Endothelial cell of umbilical vein (primary cell): ENCODE data around the gene MRPL4. TPM values are rescaled to one million over a fixed set of nuclear protein-coding genes. Genes with fewer than 3 reads are reported as not detected.

Experiments
- BruUV-seq: library from RNA; stranded (reverse); fragments of 400-500 nt; replicated peaks from 2 replicates; lab custom pipeline; 2021; lab: Mats Ljungman, UMichigan
- CTCF ChIA-PET: fragments of 300-600, 350-600 bp; sonication (Branson Sonifier 250); formaldehyde crosslinking; loops from one replicate; lab custom pipeline; 2021; ENCODE audit warnings: antibody characterized with exemption, inconsistent platforms; lab: Charles Lee
- POLR2A ChIA-PET: fragments of 300-600, 350-600 bp; sonication (Branson Sonifier 250); formaldehyde crosslinking; loops from one replicate; lab custom pipeline; 2021; ENCODE audit warnings: antibody characterized with exemption, inconsistent platforms; lab: Charles Lee
- DNase-seq: peaks from one replicate; pipeline ENCODE4 v3.0.0-alpha.2; 2011; ENCODE audit warnings: low read depth, low spot score
- FAIRE-seq: peaks from 2 replicates; lab custom pipeline; 2011; peaks lifted over from hg19 to GRCh38; lab: Jason Lieb, UNC
- H2AFZ ChIP-seq: 2 replicates; pipeline ENCODE4 v1.6.0; 2012; ENCODE audit warnings: low read depth, low read length, control low read depth, inconsistent platforms
- H3K27ac ChIP-seq: 2 replicates; pipeline ENCODE4 v1.5.1; 2011; ENCODE audit warnings: low read depth, mild to moderate bottlenecking, control low read depth, low read length, moderate library complexity; ENCODE audit not compliant: insufficient read depth
- H3K27me3 ChIP-seq, 2 experiments: 2 replicates each; pipeline versions ENCODE4 v1.6.0 to v1.6.1; 2011; ENCODE audit warnings: low read length in 2 of 2, mixed read lengths in 1 of 2; ENCODE audit not compliant: control insufficient read depth in 2 of 2, insufficient read depth in 2 of 2
- H3K36me3 ChIP-seq, 2 experiments: 2 replicates in 1 of 2; 3 replicates in 1 of 2; pipeline ENCODE4 v1.5.1; 2011; ENCODE audit warnings: low read length in 2 of 2, mild to moderate bottlenecking in 1 of 2, moderate library complexity in 1 of 2; ENCODE audit not compliant: control insufficient read depth in 2 of 2, insufficient read depth in 2 of 2; ENCODE audit errors: extremely low read depth in 1 of 2
- H3K4me1 ChIP-seq: 3 replicates; pipeline ENCODE4 v1.5.1; 2011; ENCODE audit warnings: mild to moderate bottlenecking, low read length; ENCODE audit not compliant: control insufficient read depth, insufficient read depth; ENCODE audit errors: extremely low read depth
- H3K4me2 ChIP-seq: 2 replicates; pipeline ENCODE4 v1.6.1; 2011; ENCODE audit warnings: low read length, control low read depth, mixed read lengths; ENCODE audit not compliant: insufficient read depth
- H3K4me3 ChIP-seq, 3 experiments: fragments of 200-600 bp in 1 of 3; sonication (generic), shearing (Covaris generic) in 1 of 3; replicated peaks in 1 of 3; 2 replicates each; pipeline ENCODE4 v1.5.1; 2011 to 2016; ENCODE audit warnings: control low read depth in 3 of 3, low read length in 3 of 3, mild to moderate bottlenecking in 2 of 3, inconsistent platforms in 1 of 3, low read depth in 1 of 3, moderate library complexity in 1 of 3; ENCODE audit not compliant: insufficient read depth in 1 of 3
- H3K79me2 ChIP-seq: 2 replicates; pipeline ENCODE4 v1.6.0; 2012; ENCODE audit warnings: low read length, inconsistent platforms; ENCODE audit not compliant: control insufficient read depth, insufficient read depth
- H3K9ac ChIP-seq: replicated peaks from 2 replicates; pipeline ENCODE3; 2011; ENCODE audit warnings: low read length, control low read depth; ENCODE audit not compliant: insufficient read depth; ENCODE audit errors: extremely low read depth
- H3K9me1 ChIP-seq: replicated peaks from 3 replicates; pipeline ENCODE4 v1.6.0; 2011; ENCODE audit warnings: mild to moderate bottlenecking, low read length; ENCODE audit not compliant: control insufficient read depth, insufficient read depth; ENCODE audit errors: extremely low read depth
- H3K9me3 ChIP-seq: replicated peaks from 2 replicates; pipeline ENCODE4 v1.5.1; 2012; ENCODE audit warnings: low read length, inconsistent platforms; ENCODE audit not compliant: control insufficient read depth, insufficient read depth
- H4K20me1 ChIP-seq: replicated peaks from 2 replicates; pipeline ENCODE3; 2011; ENCODE audit warnings: mild to moderate bottlenecking, low read length; ENCODE audit not compliant: control insufficient read depth, insufficient read depth; ENCODE audit errors: extremely low read depth
- CTCF ChIP-seq, 2 donors: IDR thresholded peaks; 1 replicate in 1 of 2; 2 replicates in 1 of 2; pipeline ENCODE4 v1.5.1; 2011; ENCODE audit warnings: low read length in 2 of 2, mild to moderate bottlenecking in 2 of 2, moderate library complexity in 2 of 2, control low read depth in 1 of 2, inconsistent platforms in 1 of 2, low read depth in 1 of 2; ENCODE audit not compliant: insufficient read depth in 1 of 2; ENCODE audit errors: extremely low read depth in 1 of 2
- EZH2 ChIP-seq: IDR thresholded peaks from 2 replicates; pipeline ENCODE4 v1.6.1; 2012; ENCODE audit warnings: borderline replicate concordance, low read depth, mild to moderate bottlenecking, moderate library complexity, low read length, inconsistent platforms; ENCODE audit not compliant: severe bottlenecking
- FOS ChIP-seq: IDR thresholded peaks from 2 replicates; pipeline ENCODE4 v1.6.1; 2011; ENCODE audit warnings: mild to moderate bottlenecking, low read length, moderate library complexity, borderline replicate concordance; ENCODE audit not compliant: insufficient read depth
- GATA2 ChIP-seq: IDR thresholded peaks from 2 replicates; pipeline ENCODE4 v1.7.0; 2011; ENCODE audit warnings: low read depth, mild to moderate bottlenecking, moderate library complexity, mixed read lengths, low read length; ENCODE audit not compliant: insufficient read length, insufficient read depth
- JUN ChIP-seq: IDR thresholded peaks from 2 replicates; pipeline ENCODE4 v1.6.1; 2011; ENCODE audit warnings: borderline replicate concordance, low read depth; ENCODE audit not compliant: insufficient read length, insufficient read depth
- MAX ChIP-seq: IDR thresholded peaks from 2 replicates; pipeline ENCODE4 v1.6.1; 2011; ENCODE audit not compliant: insufficient read depth, insufficient read length
- MYC ChIP-seq: IDR thresholded peaks from one replicate; pipeline ENCODE4 v1.6.1; 2011; ENCODE audit warnings: mild to moderate bottlenecking, low read depth, low read length
- POLR2A ChIP-seq: IDR thresholded peaks from 2 replicates; pipeline ENCODE4 v1.6.1; 2012; ENCODE audit warnings: low read depth, mild to moderate bottlenecking, control low read depth, low read length
- POLR2AphosphoS5 ChIP-seq: IDR thresholded peaks from 2 replicates; pipeline ENCODE4 v1.6.1; 2012; ENCODE audit warnings: low read depth, mild to moderate bottlenecking, control low read depth, low read length, moderate library complexity; ENCODE audit not compliant: insufficient read depth
- dilution Hi-C: fragments of 300-500 bp; cut with MboI; formaldehyde crosslinking; loops from one replicate; pipeline ENCODE4 v1.15.0; 2019; ENCODE audit warnings: low sequenced_read_pairs; ENCODE audit not compliant: extremely low pct_ligation_motif_present
- intact Hi-C: fragments of 100-400 bp; cut with micrococcal nuclease; formaldehyde crosslinking; loops from one replicate; pipeline ENCODE4 v1.10.0; 2022
- polyA plus RNA-seq, 4 experiments: library from polyadenylated mRNA; depleted of rRNA in 3 of 4; stranded (reverse) in 3 of 4; unstranded in 1 of 4; fragments of >200 nt; gene quantifications; 2 replicates each; pipeline versions ENCODE4 v1.2.1 to v1.2.3, GENCODE V29; 2011 to 2012; ENCODE audit warnings: missing spikeins in 1 of 4
- total RNA-seq: library from RNA; stranded (reverse); gene quantifications from 2 replicates; pipeline ENCODE4 v1.2.3, GENCODE V29; 2021

The MRPL4 gene
- total and polyA plus RNA-seq, 2 donors (not counting 3 experiments of a cell fraction or from before 2014, with no cell fraction given): 70.4 to 118 TPM

GRCh38 chr19:10207026-10207425 lies 45.0 kb upstream of the MRPL4 start:
- ChIA-PET POLR2A (no interaction called here), CTCF (interaction anchor here (0.6 to 1.3 kb wide), 2 partner anchors 13 kb away, joined by 3 read pairs; no protein-coding TSS in a partner anchor)
- no TSS peak for BruUV-seq
- H2AFZ ChIP-seq: no peak overlapping the region
- H3K4me2 ChIP-seq: no peak overlapping the region
- FAIRE-seq (no peak), DNase-seq (no peak)
- intact Hi-C loops (no loop called here), dilution Hi-C loops (no loop called here)
- no peaks in the 10 kb centered on the region for H3K79me2 ChIP-seq
- no peaks in the 10 kb centered on the region for H3K4me1 ChIP-seq
- no peaks in the 10 kb centered on the region for H3K36me3 ChIP-seq
- H3K27me3 ChIP-seq: peaks cover 0 to 1% of the 10 kb centered on the region in 2 experiments
- no peak overlapping the region for H3K4me3 ChIP-seq
- H4K20me1 ChIP-seq: no peaks in the 10 kb centered on the region
- no peaks in the 10 kb centered on the region for H3K9me1 ChIP-seq
- H3K9ac ChIP-seq: no peak overlapping the region
- no peak overlapping the region for H3K27ac ChIP-seq
- TF ChIP-seq POLR2A (no peak), GATA2 (no peak), CTCF (IDR thresholded peaks at IDR 0.05; ENCODE audit: extremely low read depth in 1 of 2, insufficient read depth in 1 of 2, low read depth in 1 of 2, low read length in 2 of 2) (no peak), JUN (no peak), MAX (no peak), POLR2AphosphoS5 (no peak), FOS (no peak), MYC (no peak), EZH2 (no peak)
- H3K9me3 ChIP-seq: no peaks in the 10 kb centered on the region
